GM12878 (cell line): ENCODE results near the gene GMDS. TPM values are rescaled to one million over a fixed set of nuclear protein-coding genes. Genes with fewer than 3 reads are reported as not detected.

Source experiments
- ATF7 ChIP-seq: fragments of 450-650 bp; IDR thresholded peaks from 2 replicates; pipeline ENCODE4 v1.6.1; 2016; ENCODE audit warnings: low read depth, mild to moderate bottlenecking
- ELK1 ChIP-seq: IDR thresholded peaks from 2 replicates; pipeline ENCODE4 v1.6.1; 2012; ENCODE audit warnings: low read depth, low read length, improper control_type of control experiment
- EP300 ChIP-seq, 2 experiments: fragments of 150-350 bp in 1 of 2; IDR thresholded peaks; 2 replicates each; pipeline ENCODE4 v1.6.1; 2011 to 2012; ENCODE audit warnings: low read depth in 2 of 2, low read length in 2 of 2, borderline replicate concordance in 1 of 2, improper control_type of control experiment in 1 of 2, inconsistent platforms in 1 of 2; ENCODE audit not compliant: control insufficient read depth in 1 of 2
- HDAC2 ChIP-seq: fragments of 200-600 bp; sonication (generic); IDR thresholded peaks from 2 replicates; pipeline ENCODE4 v1.6.1; 2017
- HSF1 ChIP-seq: fragments of 150-350 bp; IDR thresholded peaks from 2 replicates; pipeline ENCODE4 v1.6.1; 2014; ENCODE audit warnings: mild to moderate bottlenecking, low read depth, low read length
- IKZF1 ChIP-seq: fragments of 450-650 bp; conservative IDR thresholded peaks from 2 replicates; pipeline ENCODE4 v1.6.1; 2017; ENCODE audit warnings: antibody characterized with exemption, mild to moderate bottlenecking
- IKZF2 ChIP-seq, 2 experiments: fragments of 450-650 bp; IDR thresholded peaks; 2 replicates each; pipeline ENCODE4 v1.6.1; 2017; ENCODE audit warnings: mild to moderate bottlenecking in 2 of 2, moderate library complexity in 2 of 2
- IRF4 ChIP-seq: IDR thresholded peaks from 2 replicates; pipeline ENCODE4 v1.6.1; 2011; ENCODE audit warnings: low read depth, low read length
- JUNB ChIP-seq: IDR thresholded peaks from 2 replicates; pipeline ENCODE4 v1.6.1; 2016; ENCODE audit warnings: antibody characterized with exemption, mild to moderate bottlenecking
- JUND ChIP-seq: IDR thresholded peaks from 2 replicates; pipeline ENCODE4 v1.6.1; 2012; ENCODE audit warnings: low read depth, mild to moderate bottlenecking, low read length, improper control_type of control experiment, moderate library complexity
- NFIC ChIP-seq: IDR thresholded peaks from 2 replicates; pipeline ENCODE4 v1.6.1; 2012; ENCODE audit warnings: low read depth, mild to moderate bottlenecking, inconsistent platforms, low read length, moderate library complexity
- NFYB ChIP-seq: IDR thresholded peaks from 2 replicates; pipeline ENCODE4 v1.6.1; 2011; ENCODE audit warnings: low read depth, mild to moderate bottlenecking, low read length, improper control_type of control experiment, moderate library complexity; ENCODE audit not compliant: insufficient read depth
- RFX5 ChIP-seq: IDR thresholded peaks from 2 replicates; pipeline ENCODE4 v1.6.1; 2011; ENCODE audit warnings: low read depth, low read length, improper control_type of control experiment
- SP1 ChIP-seq: IDR thresholded peaks from one replicate; pipeline ENCODE4 v1.6.1; 2011; ENCODE audit warnings: low read depth, low read length
- SREBF1 ChIP-seq: IDR thresholded peaks from 2 replicates; pipeline ENCODE4 v1.6.1; 2012; ENCODE audit warnings: mild to moderate bottlenecking, low read length
- TAF1 ChIP-seq: IDR thresholded peaks from 2 replicates; pipeline ENCODE4 v1.6.1; 2011; ENCODE audit warnings: mild to moderate bottlenecking, low read depth, low read length, borderline replicate concordance
- TCF12 ChIP-seq: IDR thresholded peaks from 2 replicates; pipeline ENCODE4 v1.6.1; 2011; ENCODE audit warnings: low read depth, mild to moderate bottlenecking, low read length
- USF2 ChIP-seq: IDR thresholded peaks from 2 replicates; pipeline ENCODE4 v1.6.1; 2011; ENCODE audit warnings: low read depth, low read length, improper control_type of control experiment, borderline replicate concordance
- ZBTB11 ChIP-seq: fragments of 450-650 bp; formaldehyde crosslinking; IDR thresholded peaks from 2 replicates; pipeline ENCODE4 v1.5.0; 2022; ENCODE audit warnings: mild to moderate bottlenecking, missing genetic modification characterization
- ZNF384 ChIP-seq: IDR thresholded peaks from 2 replicates; pipeline ENCODE4 v1.6.1; 2012; ENCODE audit warnings: low read depth, mild to moderate bottlenecking, low read length, improper control_type of control experiment, borderline replicate concordance
- ZZZ3 ChIP-seq: IDR thresholded peaks from 2 replicates; pipeline ENCODE4 v1.6.1; 2011; ENCODE audit warnings: low read depth; ENCODE audit not compliant: control insufficient read depth, insufficient read length
- polyA plus RNA-seq, 11 experiments: library from polyadenylated mRNA; depleted of rRNA in 4 of 11; unstranded in 6 of 11; stranded (reverse) in 5 of 11; fragments of >200 nt; fragmentation: Nextera tagmentation in 4 of 11; fragmentation: Illumina TruSeq in 1 of 11; extraction: Ambion mirVana in 4 of 11; extraction: Trizol in 1 of 11; gene quantifications; 1 replicate in 1 of 11; 2 replicates in 10 of 11; pipeline versions ENCODE4 v1.2.1 to v1.2.3, GENCODE V29; 2011 to 2016; ENCODE audit warnings: inconsistent platforms in 2 of 11, missing spikeins in 2 of 11, low read depth in 1 of 11
- total RNA-seq, 4 experiments: library from RNA; depleted of rRNA in 3 of 4; stranded (reverse); fragments of >200 nt in 3 of 4; fragmentation: Illumina TruSeq in 1 of 4; extraction: Trizol in 1 of 4; gene quantifications; 2 replicates each; pipeline versions ENCODE4 v1.2.1 to v1.2.3, GENCODE V29; 2013 to 2021
- TF ChIP-seq, protein P1 (sequence below), 3 experiments: IDR thresholded peaks in 2 of 3; conservative IDR thresholded peaks in 1 of 3; 2 replicates each; pipeline ENCODE4 v1.5.1; 2011; ENCODE audit warnings: low read depth in 3 of 3, low read length in 3 of 3, mild to moderate bottlenecking in 3 of 3, control low read depth in 2 of 3, moderate library complexity in 2 of 3, inconsistent platforms in 1 of 3, mixed read lengths in 1 of 3; ENCODE audit not compliant: control insufficient read depth in 2 of 3, insufficient read depth in 1 of 3; ENCODE audit errors: extremely low read depth in 1 of 3

GMDS gene
- total and polyA plus RNA-seq, 10 of the 15 experiments (the other 5 are each of a cell fraction or from before 2014, with no cell fraction given) = 0.61 to 53.8 (median 29.3) TPM

GRCh38 chr6:2078888-2079287, 166.5 kb downstream of the GMDS start (continued):
- TF ChIP-seq NFIC (peak; percentile 68; the same call in 1 of the 2 replicates), IKZF2 (IDR thresholded peaks at IDR 0.05) (no peak), SP1 (no peak), RFX5 (no peak), SREBF1 (no peak), HSF1 (no peak), ZZZ3 (no peak), USF2 (no peak), ZBTB11 (no peak), EP300 (IDR thresholded peaks at IDR 0.05; ENCODE audit: borderline replicate concordance in 1 of 2, control insufficient read depth in 1 of 2, low read depth in 2 of 2, low read length in 2 of 2) (no peak), ATF7 (peak; percentile 73), TCF12 (no peak), NFYB (no peak), ZNF384 (peak; percentile 83), HDAC2 (no peak), JUNB (peak; percentile 24; the same call in 1 of the 2 replicates), IKZF1 (no peak), IRF4 (no peak), JUND (no peak), TAF1 (no peak), ELK1 (no peak)
- TF ChIP-seq, protein P1, sequence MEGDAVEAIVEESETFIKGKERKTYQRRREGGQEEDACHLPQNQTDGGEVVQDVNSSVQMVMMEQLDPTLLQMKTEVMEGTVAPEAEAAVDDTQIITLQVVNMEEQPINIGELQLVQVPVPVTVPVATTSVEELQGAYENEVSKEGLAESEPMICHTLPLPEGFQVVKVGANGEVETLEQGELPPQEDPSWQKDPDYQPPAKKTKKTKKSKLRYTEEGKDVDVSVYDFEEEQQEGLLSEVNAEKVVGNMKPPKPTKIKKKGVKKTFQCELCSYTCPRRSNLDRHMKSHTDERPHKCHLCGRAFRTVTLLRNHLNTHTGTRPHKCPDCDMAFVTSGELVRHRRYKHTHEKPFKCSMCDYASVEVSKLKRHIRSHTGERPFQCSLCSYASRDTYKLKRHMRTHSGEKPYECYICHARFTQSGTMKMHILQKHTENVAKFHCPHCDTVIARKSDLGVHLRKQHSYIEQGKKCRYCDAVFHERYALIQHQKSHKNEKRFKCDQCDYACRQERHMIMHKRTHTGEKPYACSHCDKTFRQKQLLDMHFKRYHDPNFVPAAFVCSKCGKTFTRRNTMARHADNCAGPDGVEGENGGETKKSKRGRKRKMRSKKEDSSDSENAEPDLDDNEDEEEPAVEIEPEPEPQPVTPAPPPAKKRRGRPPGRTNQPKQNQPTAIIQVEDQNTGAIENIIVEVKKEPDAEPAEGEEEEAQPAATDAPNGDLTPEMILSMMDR (IDR thresholded peaks at IDR 0.05 in 2 of 3, conservative IDR thresholded peaks at IDR 0.05 in 1 of 3; ENCODE audit: control insufficient read depth in 2 of 3, extremely low read depth in 1 of 3, insufficient read depth in 1 of 3, low read depth in 3 of 3, low read length in 3 of 3) = no peak
